ENCODE results near the gene RGS3. TPM values are rescaled to one million over a fixed set of nuclear protein-coding genes. Genes with fewer than 3 reads are reported as not detected.
A peak's percentile ranks its signal among the peaks of the same experiment; 100 is the strongest.

The RGS3 gene
- total and polyA plus RNA-seq, 10 donors, result 17.5 to 122 (median 82.5) TPM

DNA sequence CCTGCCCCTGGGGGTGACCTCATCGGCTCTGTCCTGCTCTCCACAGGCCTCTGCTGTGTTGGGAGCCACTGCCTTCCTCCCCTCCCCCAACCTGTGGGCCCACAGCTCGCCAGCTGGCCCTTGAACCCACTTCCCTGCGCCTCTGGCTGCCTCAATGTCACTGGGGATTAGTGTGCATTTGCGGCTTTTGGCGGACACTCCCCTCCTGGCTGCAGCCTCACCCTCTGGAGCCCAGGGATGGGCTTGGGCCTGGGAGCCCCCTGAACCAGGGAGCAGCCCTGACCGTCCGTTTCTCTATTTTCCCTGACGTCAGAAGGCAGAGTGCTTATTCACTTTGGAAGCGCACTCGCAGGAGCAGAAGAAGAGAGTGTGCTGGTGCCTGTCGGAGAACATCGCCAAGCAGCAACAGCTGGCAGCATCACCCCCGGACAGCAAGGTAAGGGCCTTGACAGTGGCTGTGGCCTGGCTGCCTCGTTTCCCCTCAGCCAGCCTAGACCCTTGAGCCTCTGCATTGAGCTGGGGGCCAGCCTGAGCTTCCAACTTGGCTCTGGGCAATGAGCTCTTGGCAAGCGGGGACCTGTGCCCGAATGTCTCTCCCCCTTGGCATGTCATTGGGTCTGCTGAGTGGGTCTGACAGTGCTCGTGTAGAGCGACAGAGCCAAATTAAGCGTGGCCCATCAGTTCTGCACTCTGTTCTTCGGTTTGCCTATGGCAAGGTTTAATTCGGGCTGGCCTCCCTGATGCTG lies 73.1 kb downstream of the RGS3 start:
- Histone ChIP-seq H3K4me3 (no peak overlapping the region), H3K4me1 (peaks cover 16 to 94% (median 58%) of the 10 kb centered on the region in 6 donors), H3K27me3 (replicated peaks in 1 of 7) (no peaks in the 10 kb centered on the region), H3K9me3 (no peaks in the 10 kb centered on the region), H3K36me3 (peaks cover 0 to 77% (median 27%) of the 10 kb centered on the region in 6 donors), H3K27ac (peak overlapping the region in 7 of 8 donors; percentile 36 to 79 (median 71))
- DNase-seq, result peak; percentile 88
- intact Hi-C loops (cut with DNase I; ENCODE audit: low total_unique reads), result no loop called here
- WGBS, 5 donors, result 68 to 92% (median 78%) methylated on average over 19 to 21 of the region's 21 CpGs
- TF ChIP-seq POLR2A (IDR thresholded peaks at IDR 0.05) (no peak), CTCF (IDR thresholded peaks at IDR 0.05 in 8 of 11, conservative IDR thresholded peaks at IDR 0.05 in 3 of 11) (no peak), POLR2AphosphoS5 (IDR thresholded peaks at IDR 0.05) (peak; percentile 80 to 85 (median 83))

GRCh38 chr9:113537229-113537810 lies 73.8 kb downstream of the RGS3 start:
- peak; percentile 45 for DNase-seq
- TF ChIP-seq CTCF (IDR thresholded peaks at IDR 0.05 in 8 of 11, conservative IDR thresholded peaks at IDR 0.05 in 3 of 11) (no peak), POLR2AphosphoS5 (IDR thresholded peaks at IDR 0.05) (no peak), POLR2A (IDR thresholded peaks at IDR 0.05) (no peak)
- Histone ChIP-seq H3K4me1 (peaks cover 16 to 94% (median 60%) of the 10 kb centered on the region in 6 donors), H3K9me3 (no peaks in the 10 kb centered on the region), H3K27ac (peak overlapping the region in 4 of 8 donors; percentile 71 to 79 (median 72)), H3K36me3 (peaks cover 0 to 77% (median 30%) of the 10 kb centered on the region in 6 donors), H3K27me3 (replicated peaks in 1 of 7) (no peaks in the 10 kb centered on the region), H3K4me3 (no peak overlapping the region)
- intact Hi-C loops (cut with DNase I; ENCODE audit: low total_unique reads), result no loop called here
- 93 to 96% (median 96%) methylated on average over 7 of the region's 7 CpGs for WGBS, 5 donors

DNA sequence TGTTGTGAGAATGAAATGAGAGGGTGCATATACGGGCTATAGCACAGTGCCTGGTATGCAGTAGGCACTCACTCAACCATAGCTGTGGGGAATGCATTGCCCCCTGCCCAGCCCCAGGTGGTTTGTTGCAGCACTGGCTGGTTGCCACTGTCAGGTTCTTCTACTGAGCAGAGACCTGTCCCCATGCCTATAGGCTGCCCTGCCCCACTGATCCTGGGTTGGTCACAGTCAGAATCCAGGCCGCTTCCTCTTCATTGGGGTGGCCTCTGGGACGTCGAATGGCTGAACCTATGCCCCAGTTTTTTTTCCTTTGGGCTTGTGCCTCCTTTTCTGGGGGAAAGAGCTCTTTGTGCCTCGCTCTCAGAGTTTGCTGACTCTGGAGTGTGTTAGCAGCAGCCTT lies 74.6 kb downstream of the RGS3 start:
- no peak for TF ChIP-seq CTCF (IDR thresholded peaks at IDR 0.05 in 8 of 11, conservative IDR thresholded peaks at IDR 0.05 in 3 of 11)
- TF ChIP-seq POLR2A (IDR thresholded peaks at IDR 0.05), result no peak
- no peak for TF ChIP-seq POLR2AphosphoS5 (IDR thresholded peaks at IDR 0.05)
- H3K27ac ChIP-seq, result no peak overlapping the region
- WGBS, 5 donors, result 79 to 92% (median 90%) methylated on average over 5 of the region's 5 CpGs

More for the DNA sequence above, 74.6 kb downstream of the RGS3 start:
- peak; percentile 53 for DNase-seq
- H3K9me3 ChIP-seq, result no peaks in the 10 kb centered on the region
- intact Hi-C loops (cut with DNase I; ENCODE audit: low total_unique reads), result no loop called here
- H3K4me3 ChIP-seq, result no peak overlapping the region
- H3K36me3 ChIP-seq, result peaks cover 0 to 77% (median 30%) of the 10 kb centered on the region in 6 donors
- H3K4me1 ChIP-seq, result peaks cover 16 to 94% (median 57%) of the 10 kb centered on the region in 6 donors
- H3K27me3 ChIP-seq (replicated peaks in 1 of 7), result no peaks in the 10 kb centered on the region
